HEK293 (cell line): Measurements from ENCODE around the gene CAPSL.
"Not testable (repeated sequence)": the region's sequence is repeated elsewhere in the genome, so short reads cannot be mapped to it uniquely, and the experiment has no call there.

Experiments
- CTCF ChIA-PET: fragments of 350-600 bp; formaldehyde crosslinking; extraction: SDS; loops from one replicate; lab custom pipeline; 2021; ENCODE audit warnings: antibody characterized with exemption; lab: Yijun Ruan, JAX
- POLR2A ChIA-PET: fragments of 300-600 bp; formaldehyde crosslinking; extraction: SDS; loops from one replicate; lab custom pipeline; 2020; ENCODE audit warnings: antibody characterized with exemption, inconsistent platforms; lab: Yijun Ruan, JAX
- H3K27ac ChIP-seq: fragments of 200-500 bp; sonication (Bioruptor generic); 2 replicates; pipeline ENCODE4 v1.5.1; 2014; ENCODE audit warnings: low read depth, low read length, control low read depth, inconsistent platforms; ENCODE audit errors: extremely low read depth
- H3K36me3 ChIP-seq, 2 experiments: fragments of 200-500 bp in 1 of 2; sonication (Bioruptor generic) in 1 of 2; 1 replicate in 1 of 2; 2 replicates in 1 of 2; pipeline ENCODE4 v1.5.1; 2014 to 2017; ENCODE audit warnings: inconsistent platforms in 2 of 2, low read length in 2 of 2; ENCODE audit not compliant: control insufficient read depth in 2 of 2, insufficient read depth in 1 of 2
- H3K4me1 ChIP-seq: fragments of 200-500 bp; sonication (Bioruptor generic); 2 replicates; pipeline ENCODE4 v1.5.1; 2014; ENCODE audit warnings: mild to moderate bottlenecking, low read length, inconsistent platforms; ENCODE audit not compliant: control insufficient read depth, insufficient read depth
- H3K4me3 ChIP-seq: 2 replicates; pipeline ENCODE4 v1.5.1; 2011; ENCODE audit warnings: low read depth, mild to moderate bottlenecking, control low read depth, low read length, moderate library complexity
- H3K9me3 ChIP-seq: fragments of 200-500 bp; sonication (Bioruptor generic); 2 replicates; pipeline ENCODE4 v1.5.1; 2014; ENCODE audit warnings: low read depth, low read length, inconsistent platforms; ENCODE audit not compliant: control insufficient read depth, insufficient read depth
- BCL6B ChIP-seq: fragments of 450-650 bp; formaldehyde crosslinking; IDR thresholded peaks from 2 replicates; pipeline ENCODE4 v1.5.1; 2017; ENCODE audit warnings: missing biosample characterization, missing genetic modification characterization
- HIC1 ChIP-seq: fragments of 450-650 bp; formaldehyde crosslinking; IDR thresholded peaks from 2 replicates; pipeline ENCODE4 v1.5.1; 2016; ENCODE audit warnings: missing biosample characterization, missing genetic modification characterization
- HOXD13 ChIP-seq: sonication (generic); formaldehyde crosslinking; IDR thresholded peaks from 2 replicates; pipeline ENCODE4 v1.8.0; 2022; ENCODE audit warnings: missing genetic modification reagents, borderline replicate concordance
- OSR2 ChIP-seq: fragments of 450-650 bp; formaldehyde crosslinking; IDR thresholded peaks from 2 replicates; pipeline ENCODE4 v1.5.1; 2016; ENCODE audit warnings: missing biosample characterization, missing genetic modification characterization
- SCRT1 ChIP-seq: fragments of 450-650 bp; formaldehyde crosslinking; IDR thresholded peaks from 2 replicates; pipeline ENCODE4 v1.5.1; 2016; ENCODE audit warnings: missing biosample characterization, missing genetic modification characterization, borderline replicate concordance
- SP2 ChIP-seq: fragments of 450-650 bp; formaldehyde crosslinking; IDR thresholded peaks from 2 replicates; pipeline ENCODE4 v1.5.1; 2016; ENCODE audit warnings: missing biosample characterization, missing genetic modification characterization
- ZIC2 ChIP-seq: fragments of 450-650 bp; formaldehyde crosslinking; IDR thresholded peaks from 2 replicates; pipeline ENCODE4 v1.5.1; 2016; ENCODE audit warnings: missing biosample characterization, missing genetic modification characterization
- ZNF248 ChIP-seq: fragments of 450-650 bp; formaldehyde crosslinking; IDR thresholded peaks from 2 replicates; pipeline ENCODE4 v1.5.1; 2017; ENCODE audit warnings: missing biosample characterization, missing genetic modification characterization
- ZNF324 ChIP-seq: fragments of 450-650 bp; formaldehyde crosslinking; IDR thresholded peaks from 2 replicates; pipeline ENCODE4 v1.5.1; 2016; ENCODE audit warnings: missing biosample characterization, missing genetic modification characterization
- ZNF394 ChIP-seq: fragments of 450-650 bp; formaldehyde crosslinking; IDR thresholded peaks from 2 replicates; pipeline ENCODE4 v1.5.1; 2016; ENCODE audit warnings: missing biosample characterization, missing genetic modification characterization, mild to moderate bottlenecking, moderate library complexity, borderline replicate concordance
- ZNF513 ChIP-seq: fragments of 450-650 bp; IDR thresholded peaks from 2 replicates; pipeline ENCODE4 v1.5.1; 2018; ENCODE audit warnings: missing biosample characterization, missing genetic modification characterization
- ZNF530 ChIP-seq: fragments of 450-650 bp; formaldehyde crosslinking; IDR thresholded peaks from 2 replicates; pipeline ENCODE4 v1.5.1; 2016; ENCODE audit warnings: low read depth, missing biosample characterization, missing genetic modification characterization
- ZNF548 ChIP-seq: fragments of 450-650 bp; formaldehyde crosslinking; IDR thresholded peaks from 2 replicates; pipeline ENCODE4 v1.5.1; 2016; ENCODE audit warnings: missing biosample characterization, missing genetic modification characterization
- ZNF645 ChIP-seq: fragments of 450-650 bp; formaldehyde crosslinking; IDR thresholded peaks from 2 replicates; pipeline ENCODE4; 2016; ENCODE audit warnings: missing biosample characterization, missing genetic modification characterization
- ZNF704 ChIP-seq: fragments of 450-650 bp; formaldehyde crosslinking; IDR thresholded peaks from 2 replicates; pipeline ENCODE4 v1.5.1; 2016; ENCODE audit warnings: missing biosample characterization, missing genetic modification characterization
- ZSCAN5A ChIP-seq: fragments of 450-650 bp; formaldehyde crosslinking; IDR thresholded peaks from 2 replicates; pipeline ENCODE4 v1.5.1; 2016; ENCODE audit warnings: missing biosample characterization, missing genetic modification characterization

The CAPSL gene

GRCh38 chr5:35856765-35857351 is 81.6 kb downstream of the CAPSL start, which contains the start of gene IL7R:
TSS of gene IL7R (plus strand) at chr5:35856891. CDS start at chr5:35856978, 87 bp downstream.
- peaks cover 4% of the 10 kb centered on the region for H3K4me1 ChIP-seq
- H3K27ac ChIP-seq: no peak within 1 kb of the TSS
- no peaks in the 10 kb centered on the region for H3K36me3 ChIP-seq
- CTCF ChIA-PET: interaction anchor here (1.1 to 1.3 kb wide), 3 partner anchors 68 to 69 kb away, joined by 3 to 4 read pairs (median 4); no protein-coding TSS in a partner anchor
- H3K4me3 ChIP-seq: no peak within 1 kb of the TSS
- H3K9me3 ChIP-seq: no peaks in the 10 kb centered on the region; the same call in 1 of the 2 replicates
- POLR2A ChIA-PET: no interaction called here
- TF ChIP-seq SP2 (tag by site-specific recombination) (no peak), HOXD13 (no peak), SCRT1 (tag by site-specific recombination) (no peak), ZNF394 (no peak), OSR2 (tag by site-specific recombination) (no peak), ZNF645 (tag by site-specific recombination) (no peak), BCL6B (tag by site-specific recombination) (no peak), ZNF324 (tag by site-specific recombination) (no peak), ZNF704 (tag by site-specific recombination) (no peak), ZNF548 (tag by site-specific recombination) (no peak), ZSCAN5A (no peak), ZIC2 (tag by site-specific recombination) (no peak), ZNF530 (tag by site-specific recombination) (no peak), HIC1 (tag by site-specific recombination) (no peak), ZNF248 (tag by site-specific recombination) (no peak), ZNF513 (no peak)

GRCh38 chr5:35856186-35856764 is 82.1 kb downstream of the CAPSL start:
- H3K4me3 ChIP-seq, H3K9me3 ChIP-seq, POLR2A ChIA-PET, H3K4me1 ChIP-seq, H3K27ac ChIP-seq, H3K36me3 ChIP-seq: not testable (repeated sequence)
- CTCF ChIA-PET: interaction anchor here (1.3 kb wide), 1 partner anchor 69 kb away, joined by 4 read pairs; no protein-coding TSS in a partner anchor
